Astrocyte of the spinal cord (primary cell): Measurements from ENCODE around the gene ARRDC5.
"Not testable (repeated sequence)": the region's sequence is repeated elsewhere in the genome, so short reads cannot be mapped to it uniquely, and the experiment has no call there.

Source experiments
- DNase-seq: peaks from one replicate; pipeline ENCODE4 v3.0.0; 2011; ENCODE audit warnings: low read depth, low spot score
- H3K4me3 ChIP-seq: 2 replicates; pipeline ENCODE4 v1.5.1; 2011; ENCODE audit warnings: low read depth, mild to moderate bottlenecking, low read length, moderate library complexity
- CTCF ChIP-seq: IDR thresholded peaks from 2 replicates; pipeline ENCODE4 v1.5.1; 2012; ENCODE audit warnings: low read depth, mild to moderate bottlenecking, low read length, inconsistent platforms
- in situ Hi-C: cut with HindIII; loops from 2 replicates; pipeline ENCODE4 v1.10.0; 2017; ENCODE audit warnings: low sequenced_read_pairs

Gene ARRDC5

DNA sequence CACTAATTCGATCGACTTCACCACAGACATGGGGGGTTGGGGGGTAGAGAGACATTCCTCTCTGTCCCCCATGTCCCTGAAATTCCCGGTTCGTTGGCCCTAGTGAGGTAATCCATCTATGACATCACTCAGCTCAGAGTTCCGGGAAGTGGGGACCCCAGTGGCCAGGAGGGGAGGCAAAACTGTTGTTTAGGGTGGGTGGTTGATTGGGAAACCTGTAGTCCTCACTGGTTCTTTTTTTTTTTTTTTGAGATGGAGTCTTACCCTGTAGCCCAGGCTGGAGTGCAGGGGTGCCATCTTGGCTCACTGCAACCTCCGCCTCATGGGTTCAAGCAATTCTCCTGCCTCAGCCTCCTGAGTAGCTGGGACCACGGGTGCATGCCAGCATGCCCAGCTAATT, at the start of gene ARRDC5:
ARRDC5 (minus strand) TSS at position 101 of the 400 bp plus-strand sequence; CDS start at position 30, 71 bp downstream.
- no peak within 1 kb of the TSS for H3K4me3 ChIP-seq
- in situ Hi-C loops: no loop called here
- no peak for DNase-seq
- no peak for TF ChIP-seq CTCF

DNA sequence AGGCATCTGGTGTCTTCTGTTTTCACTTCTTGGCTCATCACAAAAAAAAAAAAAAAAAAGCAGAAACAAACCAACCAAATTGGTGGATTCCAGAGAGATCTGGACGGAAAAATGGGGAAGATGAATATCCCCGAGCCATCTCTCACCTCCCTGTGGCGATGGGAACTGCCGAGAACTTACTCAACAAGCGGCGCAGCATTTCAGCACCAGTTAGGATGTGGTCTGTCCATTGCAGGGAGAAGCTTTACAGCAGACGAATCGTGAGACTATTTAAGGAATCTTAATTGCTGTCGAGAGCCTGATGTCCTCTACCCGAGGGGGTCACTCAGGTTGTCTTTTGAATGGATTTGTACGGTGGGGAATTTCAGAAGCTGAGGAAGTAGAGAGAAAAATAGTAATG, 49.0 kb upstream of the ARRDC5 start:
- no peak for DNase-seq
- in situ Hi-C loops: no loop called here
- no peak overlapping the region for H3K4me3 ChIP-seq
- TF ChIP-seq CTCF: no peak

DNA sequence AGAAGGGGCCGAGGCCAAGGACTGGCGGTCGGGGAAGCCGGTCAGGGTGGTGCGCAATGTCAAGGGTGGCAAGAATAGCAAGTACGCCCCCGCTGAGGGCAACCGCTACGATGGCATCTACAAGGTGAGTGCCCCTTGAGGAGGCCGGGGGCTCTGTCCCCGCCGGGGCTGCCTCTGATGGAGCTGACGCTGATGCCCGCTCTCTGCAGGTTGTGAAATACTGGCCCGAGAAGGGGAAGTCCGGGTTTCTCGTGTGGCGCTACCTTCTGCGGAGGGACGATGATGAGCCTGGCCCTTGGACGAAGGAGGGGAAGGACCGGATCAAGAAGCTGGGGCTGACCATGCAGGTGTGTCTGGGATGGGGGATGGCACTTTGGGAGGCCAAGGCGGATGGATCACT, 48.0 kb upstream of the ARRDC5 start:
- H3K4me3 ChIP-seq, in situ Hi-C loops, DNase-seq: not testable (repeated sequence)

- in situ Hi-C loops, H3K4me3 ChIP-seq, DNase-seq: not testable (repeated sequence)
These were observed 39.0 kb upstream of the ARRDC5 start for GRCh38 chr19:4941638-4942169.

GRCh38 chr19:4939466-4939865, 36.8 kb upstream of the ARRDC5 start:
- TF ChIP-seq CTCF: no peak
- no peak overlapping the region for H3K4me3 ChIP-seq
- no peak for DNase-seq
- in situ Hi-C loops: no loop called here

- in situ Hi-C loops, H3K4me3 ChIP-seq: not testable (repeated sequence)
These were observed 35.8 kb upstream of the ARRDC5 start for GRCh38 chr19:4938461-4938860.

DNA sequence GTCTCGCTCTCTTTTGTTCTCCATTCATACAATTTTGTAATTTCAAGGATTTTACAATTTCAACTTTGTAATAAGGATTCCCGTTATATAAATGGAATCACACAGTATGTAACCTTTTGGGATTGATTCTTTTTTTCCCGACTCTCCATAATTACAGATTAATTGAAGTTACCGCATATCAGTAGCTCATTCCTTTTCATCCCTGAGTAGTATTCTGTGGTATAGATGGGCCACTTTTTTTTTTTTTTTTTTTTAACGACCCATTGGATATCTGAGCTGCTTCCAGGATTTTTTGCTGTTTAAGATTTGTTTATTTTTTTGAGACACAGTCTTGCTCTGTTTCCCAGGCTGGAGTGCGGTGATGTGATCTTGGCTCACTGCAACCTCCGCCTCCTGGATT, 34.4 kb upstream of the ARRDC5 start:
- TF ChIP-seq CTCF: no peak
- DNase-seq: no peak
- in situ Hi-C loops: no loop called here
- H3K4me3 ChIP-seq: no peak overlapping the region

More at GRCh38 chr19:4938461-4938860, 35.8 kb upstream of the ARRDC5 start:
- DNase-seq: not testable (repeated sequence)

GRCh38 chr19:4935444-4935843, 32.7 kb upstream of the ARRDC5 start:
- H3K4me3 ChIP-seq: no peak overlapping the region
- no peak for TF ChIP-seq CTCF
- in situ Hi-C loops: no loop called here
- no peak for DNase-seq
